ENCODE results near the gene EPB41L2.

DNA sequence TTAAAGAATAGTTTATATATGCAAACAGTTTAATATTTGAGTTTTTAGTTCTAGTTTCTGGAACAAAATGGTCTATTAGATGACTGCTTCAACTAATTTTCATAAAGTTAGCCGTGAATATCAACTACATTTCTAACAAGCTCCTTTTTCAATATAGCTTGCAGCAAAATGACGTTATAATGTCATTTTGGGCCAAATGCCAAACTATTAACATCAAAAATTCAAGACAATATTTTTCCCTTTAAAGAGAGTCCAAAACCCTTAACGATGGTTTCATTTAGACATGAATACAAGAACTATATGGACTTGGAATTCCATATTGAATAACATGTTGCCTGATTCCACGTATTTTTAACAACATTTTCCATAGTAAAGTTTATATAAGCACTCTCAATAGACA lies 144.9 kb downstream of the EPB41L2 start:
- TF ChIP-seq POLR2AphosphoS5 (IDR thresholded peaks at IDR 0.05; ENCODE audit: low read depth, low read length) (no peak), TAF1 (IDR thresholded peaks at IDR 0.05; ENCODE audit: borderline replicate concordance, insufficient read depth, low read length) (no peak), SIN3A (IDR thresholded peaks at IDR 0.05; ENCODE audit: borderline replicate concordance, insufficient read depth, low read length) (no peak), FOXP2 (optimal IDR thresholded peaks at IDR 0.05; ENCODE audit: borderline replicate concordance, extremely low read depth, extremely low read length, insufficient read depth) (no peak)
- TF ChIP-seq, protein P1, sequence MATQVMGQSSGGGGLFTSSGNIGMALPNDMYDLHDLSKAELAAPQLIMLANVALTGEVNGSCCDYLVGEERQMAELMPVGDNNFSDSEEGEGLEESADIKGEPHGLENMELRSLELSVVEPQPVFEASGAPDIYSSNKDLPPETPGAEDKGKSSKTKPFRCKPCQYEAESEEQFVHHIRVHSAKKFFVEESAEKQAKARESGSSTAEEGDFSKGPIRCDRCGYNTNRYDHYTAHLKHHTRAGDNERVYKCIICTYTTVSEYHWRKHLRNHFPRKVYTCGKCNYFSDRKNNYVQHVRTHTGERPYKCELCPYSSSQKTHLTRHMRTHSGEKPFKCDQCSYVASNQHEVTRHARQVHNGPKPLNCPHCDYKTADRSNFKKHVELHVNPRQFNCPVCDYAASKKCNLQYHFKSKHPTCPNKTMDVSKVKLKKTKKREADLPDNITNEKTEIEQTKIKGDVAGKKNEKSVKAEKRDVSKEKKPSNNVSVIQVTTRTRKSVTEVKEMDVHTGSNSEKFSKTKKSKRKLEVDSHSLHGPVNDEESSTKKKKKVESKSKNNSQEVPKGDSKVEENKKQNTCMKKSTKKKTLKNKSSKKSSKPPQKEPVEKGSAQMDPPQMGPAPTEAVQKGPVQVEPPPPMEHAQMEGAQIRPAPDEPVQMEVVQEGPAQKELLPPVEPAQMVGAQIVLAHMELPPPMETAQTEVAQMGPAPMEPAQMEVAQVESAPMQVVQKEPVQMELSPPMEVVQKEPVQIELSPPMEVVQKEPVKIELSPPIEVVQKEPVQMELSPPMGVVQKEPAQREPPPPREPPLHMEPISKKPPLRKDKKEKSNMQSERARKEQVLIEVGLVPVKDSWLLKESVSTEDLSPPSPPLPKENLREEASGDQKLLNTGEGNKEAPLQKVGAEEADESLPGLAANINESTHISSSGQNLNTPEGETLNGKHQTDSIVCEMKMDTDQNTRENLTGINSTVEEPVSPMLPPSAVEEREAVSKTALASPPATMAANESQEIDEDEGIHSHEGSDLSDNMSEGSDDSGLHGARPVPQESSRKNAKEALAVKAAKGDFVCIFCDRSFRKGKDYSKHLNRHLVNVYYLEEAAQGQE (IDR thresholded peaks at IDR 0.05; ENCODE audit: insufficient read depth in 1 of 2, low read depth in 2 of 2, low read length in 2 of 2), result no peak
